Gastroesophageal sphincter (tissue), 3 donors: ENCODE data around the gene RPL36A.

Experiments used
- CTCF ChIP-seq, 4 experiments: fragments of 200-600 bp in 2 of 4; fragments of 450-650 bp in 2 of 4; sonication (generic) in 1 of 4; IDR thresholded peaks; one replicate each; pipeline ENCODE4 v1.5.1; 2017 to 2019; ENCODE audit warnings: antibody characterized with exemption in 4 of 4, mild to moderate bottlenecking in 2 of 4, moderate library complexity in 2 of 4
- EP300 ChIP-seq: sonication (generic); formaldehyde crosslinking; IDR thresholded peaks from one replicate; pipeline ENCODE4 v1.6.1; 2017; ENCODE audit warnings: antibody characterized with exemption, mild to moderate bottlenecking
- POLR2A ChIP-seq, 2 donors: fragments of 450-650 bp; IDR thresholded peaks; one replicate each; pipeline ENCODE4 v1.6.1; 2017; ENCODE audit warnings: antibody characterized with exemption in 2 of 2, mild to moderate bottlenecking in 2 of 2, moderate library complexity in 1 of 2

- TF ChIP-seq POLR2A (IDR thresholded peaks at IDR 0.05) (no peak), CTCF (IDR thresholded peaks at IDR 0.05) (no peak), EP300 (no peak)
These were observed 9.0 kb downstream of the RPL36A start for GRCh38 chrX:101399825-101400224.
